Stimulated activated naive CD4-positive, alpha-beta T cell (primary cell): ENCODE results near the gene MTMR11.
"Not testable (repeated sequence)": the region's sequence is repeated elsewhere in the genome, so short reads cannot be mapped to it uniquely, and the experiment has no call there.

Source experiments
- DNase-seq, 6 experiments: peaks; one replicate each; lab custom pipeline; 2025; lab: John Stamatoyannopoulos, UW

The MTMR11 gene, protein sequence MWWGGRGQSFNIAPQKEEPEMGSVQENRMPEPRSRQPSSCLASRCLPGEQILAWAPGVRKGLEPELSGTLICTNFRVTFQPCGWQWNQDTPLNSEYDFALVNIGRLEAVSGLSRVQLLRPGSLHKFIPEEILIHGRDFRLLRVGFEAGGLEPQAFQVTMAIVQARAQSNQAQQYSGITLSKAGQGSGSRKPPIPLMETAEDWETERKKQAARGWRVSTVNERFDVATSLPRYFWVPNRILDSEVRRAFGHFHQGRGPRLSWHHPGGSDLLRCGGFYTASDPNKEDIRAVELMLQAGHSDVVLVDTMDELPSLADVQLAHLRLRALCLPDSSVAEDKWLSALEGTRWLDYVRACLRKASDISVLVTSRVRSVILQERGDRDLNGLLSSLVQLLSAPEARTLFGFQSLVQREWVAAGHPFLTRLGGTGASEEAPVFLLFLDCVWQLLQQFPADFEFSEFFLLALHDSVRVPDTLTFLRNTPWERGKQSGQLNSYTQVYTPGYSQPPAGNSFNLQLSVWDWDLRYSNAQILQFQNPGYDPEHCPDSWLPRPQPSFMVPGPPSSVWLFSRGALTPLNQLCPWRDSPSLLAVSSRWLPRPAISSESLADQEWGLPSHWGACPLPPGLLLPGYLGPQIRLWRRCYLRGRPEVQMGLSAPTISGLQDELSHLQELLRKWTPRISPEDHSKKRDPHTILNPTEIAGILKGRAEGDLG

GRCh38 chr1:149936170-149936991, at the start of gene MTMR11:
Gene MTMR11 (minus strand): TSS chr1:149936879. CDS start chr1:149936647, 232 bp downstream.
- DNase-seq: no peak

DNA sequence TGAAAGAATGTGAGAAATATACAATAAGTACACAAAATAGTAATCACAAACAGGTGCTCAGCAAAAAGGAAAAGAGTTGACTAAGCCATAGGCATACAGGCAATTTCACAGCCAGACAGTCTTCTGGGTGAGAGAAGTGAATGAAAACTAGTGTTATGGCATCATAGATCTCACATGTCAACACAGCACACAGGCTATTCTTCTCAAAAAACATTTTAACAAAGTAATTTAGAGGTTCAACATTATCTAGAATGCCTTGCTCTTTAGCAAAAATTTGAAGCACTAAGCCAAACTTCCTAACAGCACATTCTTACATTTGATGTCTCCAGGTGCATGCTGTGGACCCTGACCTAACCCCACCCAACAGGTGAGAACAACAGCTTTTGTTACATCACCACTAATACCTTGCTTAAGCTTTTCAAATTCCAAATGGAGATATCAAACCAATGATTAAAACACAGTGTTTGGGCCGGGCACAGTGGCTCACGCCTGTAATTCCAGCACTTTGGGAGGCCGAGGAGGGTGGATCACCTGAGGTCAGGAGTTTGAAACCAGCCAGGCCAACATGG, 43.4 kb upstream of the MTMR11 start:
- no peak for DNase-seq

GRCh38 chr1:149979245-149979971, 42.7 kb upstream of the MTMR11 start:
- no peak for DNase-seq

- no peak for DNase-seq
These were observed 41.9 kb upstream of the MTMR11 start for GRCh38 chr1:149978547-149979023.

GRCh38 chr1:149977345-149977744, 40.7 kb upstream of the MTMR11 start:
- DNase-seq: no peak

DNA sequence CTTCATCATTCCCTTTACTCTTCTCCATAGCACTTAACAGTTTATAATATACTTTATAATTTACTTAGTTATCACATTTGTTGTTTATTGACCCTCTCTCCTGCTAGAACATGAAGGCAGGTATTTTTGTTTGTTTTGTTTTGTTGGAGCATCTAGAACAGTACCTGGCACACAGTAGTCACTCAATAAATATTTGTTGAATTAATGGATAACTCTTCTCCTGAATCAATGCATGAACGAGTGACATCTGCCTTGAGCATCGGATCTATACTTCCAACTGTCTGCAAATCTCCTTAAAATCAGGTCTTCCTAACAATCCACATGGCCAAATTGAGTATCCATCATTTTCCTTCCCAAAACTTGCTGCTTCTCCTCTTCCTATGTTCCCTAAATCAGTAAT, 35.9 kb upstream of the MTMR11 start:
- DNase-seq: no peak

DNA sequence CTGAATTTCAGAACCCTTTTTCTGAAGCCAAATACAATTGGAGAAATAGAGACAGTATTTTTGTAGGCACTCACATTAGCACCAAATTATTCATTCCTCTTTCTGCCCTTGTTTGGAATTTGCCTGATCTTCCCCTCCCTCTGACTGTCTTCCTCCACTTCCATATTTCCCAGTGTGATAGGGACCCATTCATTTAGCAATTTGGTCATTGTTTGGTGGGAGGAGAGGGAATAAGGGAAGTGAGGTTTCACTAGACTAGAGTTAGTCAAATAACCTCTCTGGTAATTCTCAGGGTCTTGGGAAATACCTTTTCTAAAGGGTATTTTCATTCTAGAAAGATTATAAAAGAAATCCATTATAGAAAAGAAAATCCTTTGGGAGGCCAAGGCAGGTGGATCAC, 31.0 kb upstream of the MTMR11 start:
- no peak for DNase-seq

GRCh38 chr1:149967041-149967440, 30.4 kb upstream of the MTMR11 start:
- no peak for DNase-seq

GRCh38 chr1:149966405-149966804, 29.7 kb upstream of the MTMR11 start:
- no peak for DNase-seq

DNA sequence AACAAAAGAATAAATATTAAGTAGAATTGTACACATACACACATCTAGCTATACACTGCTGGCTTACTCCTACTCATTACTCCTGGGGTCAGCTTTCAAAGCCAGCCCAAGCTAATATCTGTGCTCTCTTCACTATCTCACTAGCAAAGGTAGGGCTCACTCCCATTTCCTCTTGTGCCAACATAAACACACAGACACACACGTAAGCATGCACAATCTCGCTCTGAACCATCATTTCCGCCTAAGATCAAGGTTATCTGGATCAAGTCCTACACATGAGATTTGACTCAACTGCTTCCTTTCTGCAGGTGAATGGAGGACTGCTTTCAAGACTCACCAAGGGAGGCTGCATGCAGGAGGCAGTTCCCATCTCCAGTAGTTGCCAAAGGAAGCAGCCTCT, 28.8 kb upstream of the MTMR11 start:
- peak in 3 of 6 experiments; percentile 2 to 9 (median 6) for DNase-seq

DNA sequence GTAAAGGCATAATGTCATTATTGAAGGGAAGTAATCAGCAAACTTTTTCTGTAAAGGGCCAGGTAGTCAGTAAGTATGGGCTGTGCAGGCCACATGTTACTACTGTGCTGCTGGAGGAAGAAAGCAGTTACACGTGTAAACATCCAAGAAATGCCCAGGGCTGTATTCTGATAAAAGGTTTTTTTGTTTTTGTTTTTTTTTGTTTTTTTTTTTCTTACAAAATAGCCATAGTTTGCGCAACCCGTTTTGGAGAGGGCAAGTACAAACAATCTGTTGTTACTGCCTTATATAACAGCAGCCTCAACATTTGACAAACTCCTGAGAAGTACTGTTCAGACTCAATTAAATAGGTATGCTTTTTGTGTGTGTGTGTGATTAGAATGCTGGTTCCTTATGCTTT, 26.7 kb upstream of the MTMR11 start:
- no peak for DNase-seq

DNA sequence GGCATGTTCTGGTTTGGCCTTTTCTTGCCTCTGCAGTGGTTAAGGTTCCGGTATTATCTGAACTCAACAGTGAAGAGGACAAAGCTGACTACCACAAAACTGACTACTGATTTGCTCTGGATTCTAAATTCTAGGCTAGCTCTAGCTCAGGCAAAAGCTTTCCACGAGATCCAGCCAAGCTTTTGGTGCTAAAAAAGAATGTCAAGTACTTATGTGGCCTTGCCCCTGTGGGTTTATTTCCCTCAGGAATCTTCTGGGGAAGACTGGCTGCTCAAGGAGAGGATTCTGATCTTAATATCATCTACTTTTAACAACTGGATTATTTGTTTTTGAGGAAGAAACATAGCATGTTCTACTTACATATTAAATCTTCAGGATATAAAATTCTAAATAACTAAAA, 26.1 kb upstream of the MTMR11 start:
- no peak for DNase-seq

DNA sequence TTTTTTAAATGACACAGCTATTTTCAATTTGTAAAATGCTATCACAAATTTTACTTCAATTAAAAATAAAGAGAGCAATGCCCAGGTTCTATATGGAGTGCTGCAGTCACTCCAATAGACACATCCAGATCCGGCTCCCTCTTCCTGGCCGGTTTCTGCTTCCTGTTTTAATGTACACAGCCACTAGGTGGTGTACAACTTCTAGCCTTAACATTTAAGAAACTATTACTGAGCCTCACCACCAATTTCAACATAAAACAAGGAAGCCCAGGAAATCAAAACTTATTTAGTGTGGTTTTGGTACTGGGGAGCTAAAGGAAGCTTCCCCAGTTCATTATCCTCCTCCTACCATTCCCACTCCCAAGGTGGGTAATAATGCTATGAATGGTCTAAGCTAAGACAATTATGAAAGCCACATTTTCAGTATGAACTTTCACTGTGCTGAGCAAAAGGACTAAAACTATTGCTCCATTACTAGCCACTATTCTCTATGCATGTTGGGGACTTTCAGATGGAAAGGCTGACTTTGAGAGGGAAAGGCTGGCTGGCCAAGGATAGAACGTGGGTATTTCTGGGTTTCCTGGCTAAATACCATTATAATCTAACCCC, 25.5 kb upstream of the MTMR11 start:
- peak in 5 of 6 experiments; percentile 3 to 67 (median 33) for DNase-seq

DNA sequence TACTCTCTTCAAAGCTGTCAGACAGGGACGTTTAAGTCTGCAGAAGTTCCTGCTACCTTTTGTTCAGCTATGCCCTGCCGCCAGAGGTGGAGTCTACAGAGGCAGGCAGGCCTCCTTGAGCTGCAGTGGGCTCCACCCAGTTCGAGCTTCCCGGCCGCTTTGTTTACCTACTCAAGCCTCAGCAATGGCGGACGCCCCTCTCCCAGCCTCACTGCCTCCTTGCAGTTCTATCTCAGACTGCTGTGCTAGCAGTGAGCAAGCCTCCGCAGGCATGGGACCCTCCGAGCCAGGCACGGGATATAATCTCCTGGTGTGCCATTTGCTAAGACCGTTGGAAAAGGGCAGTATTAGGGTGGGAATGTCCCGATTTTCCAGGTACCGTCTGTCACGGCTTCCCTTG, 20.9 kb upstream of the MTMR11 start:
- DNase-seq: not testable (repeated sequence)

GRCh38 chr1:149949911-149950310, 13.2 kb upstream of the MTMR11 start:
- no peak for DNase-seq

DNA sequence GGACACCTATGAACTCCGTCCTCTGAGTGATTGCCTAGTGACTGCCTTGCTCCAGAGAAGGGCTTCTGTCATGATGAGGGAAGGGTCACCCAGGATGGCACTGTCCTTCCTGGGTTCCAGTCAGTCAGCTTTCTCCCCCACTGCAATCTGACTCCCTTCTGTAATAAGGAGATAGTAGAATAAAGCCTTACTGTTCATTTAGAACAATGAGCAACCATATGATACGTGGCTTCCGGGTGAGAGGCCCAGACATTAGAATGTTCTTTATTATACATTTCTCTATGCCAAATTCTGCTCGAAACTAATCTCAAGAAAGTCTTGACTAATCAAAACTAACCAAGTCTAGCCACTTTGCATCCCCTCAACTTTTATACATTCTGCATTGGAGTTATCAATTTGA, 8.5 kb upstream of the MTMR11 start:
- no peak for DNase-seq

DNA sequence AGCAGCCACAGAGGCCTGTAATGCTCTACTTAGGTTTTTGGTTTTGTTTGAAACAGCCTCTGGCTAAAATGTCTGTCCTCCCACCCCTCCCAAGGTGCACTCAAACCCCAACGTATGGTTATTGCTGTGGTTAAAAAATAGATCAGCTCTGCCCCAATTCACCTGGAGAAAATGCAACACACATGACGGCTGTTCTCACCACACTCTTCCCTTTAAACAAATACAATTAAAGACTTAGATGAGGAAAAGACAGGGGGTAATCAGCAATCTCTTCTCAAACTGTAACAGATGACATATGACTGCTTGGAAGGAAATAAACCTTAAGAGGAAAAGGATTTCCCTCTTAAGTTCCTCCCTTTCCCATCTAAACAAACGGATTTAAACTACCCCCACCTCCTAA, 6.2 kb upstream of the MTMR11 start:
- DNase-seq: no peak

DNA sequence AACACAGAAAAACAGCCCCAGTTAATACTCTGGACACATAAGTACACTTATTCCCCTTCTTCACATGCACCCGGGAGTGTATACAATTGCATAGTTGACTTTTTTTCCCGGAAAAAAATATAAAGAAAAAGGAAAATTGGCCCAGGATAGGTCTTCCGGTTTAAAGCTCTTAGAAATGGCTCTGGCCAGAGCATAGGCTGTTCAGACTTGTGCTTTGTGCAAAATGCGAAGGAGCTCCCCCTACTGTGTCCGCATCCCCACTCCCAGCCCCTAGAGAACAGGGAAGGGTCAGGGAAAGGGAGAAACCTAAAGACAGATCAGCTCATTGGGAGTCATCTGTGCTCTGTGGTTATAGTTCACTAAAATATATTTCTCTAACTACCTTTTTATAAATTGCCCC, 5.5 kb upstream of the MTMR11 start:
- no peak for DNase-seq

GRCh38 chr1:149940427-149940826, 3.7 kb upstream of the MTMR11 start:
- DNase-seq: no peak

GRCh38 chr1:149938668-149939003, 2.0 kb upstream of the MTMR11 start:
- DNase-seq: not testable (repeated sequence)

- no peak for DNase-seq
These were observed 1.1 kb upstream of the MTMR11 start for GRCh38 chr1:149937759-149938158.
